Endodermal cell (in vitro differentiated cells): ENCODE measurements around the gene RBM3. TPM values are rescaled to one million over a fixed set of nuclear protein-coding genes. Genes with fewer than 3 reads are reported as not detected.

ENCODE experiments used
- DNase-seq: peaks from one replicate; pipeline ENCODE4 v3.0.0-alpha.2; 2017
- H3K27ac ChIP-seq: 2 replicates; pipeline ENCODE4 v1.5.1; 2013; ENCODE audit warnings: mild to moderate bottlenecking, low read depth, low read length, moderate library complexity
- H3K27me3 ChIP-seq: 2 replicates; pipeline ENCODE4 v1.6.1; 2013; ENCODE audit warnings: mild to moderate bottlenecking, low read length, moderate library complexity; ENCODE audit not compliant: insufficient read depth, control insufficient read depth, poor library complexity, severe bottlenecking
- H3K36me3 ChIP-seq: 2 replicates; pipeline ENCODE4 v1.7.0; 2013; ENCODE audit warnings: mild to moderate bottlenecking, low read length, moderate library complexity; ENCODE audit not compliant: control insufficient read depth, insufficient read depth
- H3K4me1 ChIP-seq: one replicate; pipeline ENCODE4 v1.7.0; 2013; ENCODE audit warnings: low read length; ENCODE audit not compliant: control insufficient read depth, insufficient read depth
- H3K4me3 ChIP-seq: 2 replicates; pipeline ENCODE4 v1.5.1; 2013; ENCODE audit warnings: mild to moderate bottlenecking, low read length, moderate library complexity
- H3K9ac ChIP-seq: 2 replicates; pipeline ENCODE4 v1.6.1; 2013; ENCODE audit warnings: mild to moderate bottlenecking, low read length, moderate library complexity; ENCODE audit not compliant: poor library complexity, severe bottlenecking; ENCODE audit errors: extremely low read depth
- H3K9me3 ChIP-seq: 2 replicates; pipeline ENCODE4 v1.6.1; 2013; ENCODE audit warnings: mild to moderate bottlenecking, low read length, moderate library complexity; ENCODE audit not compliant: control insufficient read depth
- H3K27ac Mint-ChIP-seq: 2 replicates; pipeline ENCODE4 v1.8.0; 2020; ENCODE audit warnings: mixed read lengths
- H3K27me3 Mint-ChIP-seq: 2 replicates; pipeline ENCODE4 v1.8.0; 2021; ENCODE audit warnings: mild to moderate bottlenecking, mixed read lengths; ENCODE audit not compliant: insufficient read depth
- H3K36me3 Mint-ChIP-seq: 2 replicates; pipeline ENCODE4 v1.8.0; 2020; ENCODE audit warnings: low read depth, mixed read lengths
- H3K4me1 Mint-ChIP-seq: 2 replicates; pipeline ENCODE4 v1.8.0; 2020; ENCODE audit warnings: mixed read lengths
- H3K4me3 Mint-ChIP-seq: 2 replicates; pipeline ENCODE4 v1.8.0; 2020; ENCODE audit warnings: mild to moderate bottlenecking, moderate library complexity, mixed read lengths
- H3K9me3 Mint-ChIP-seq: 2 replicates; pipeline ENCODE4 v1.8.0; 2020; ENCODE audit warnings: mild to moderate bottlenecking, mixed read lengths
- WGBS, 2 experiments: methylation state at CpG; one replicate each; pipeline versions ENCODE4 v1.1.5 to v1.1.7; 2013; ENCODE audit warnings: missing lambda C conversion rate in 2 of 2, mixed read lengths in 1 of 2; ENCODE audit not compliant: insufficient coverage in 1 of 2, insufficient read length in 1 of 2; 5-methylcytosine and 5-hydroxymethylcytosine counted together
- total RNA-seq, 2 donors: library from RNA; stranded (reverse); fragmentation: NEBNext Ultra II Directional in 1 of 2; extraction: Animal tissue kit (Norgen Biotek cat#: 25700) in 1 of 2; gene quantifications; 2 replicates in 1 of 2; 3 replicates in 1 of 2; pipeline ENCODE4 v1.2.1, GENCODE V29; 2021
- TF ChIP-seq, protein P1 (sequence below): fragments of 200-600 bp; sonication (generic); conservative IDR thresholded peaks from 2 replicates; pipeline ENCODE4 v1.5.0; 2021; ENCODE audit warnings: antibody characterized with exemption, mild to moderate bottlenecking

The RBM3 gene
- total RNA-seq, 2 donors from 2014 or later: 183 to 189 TPM

DNA sequence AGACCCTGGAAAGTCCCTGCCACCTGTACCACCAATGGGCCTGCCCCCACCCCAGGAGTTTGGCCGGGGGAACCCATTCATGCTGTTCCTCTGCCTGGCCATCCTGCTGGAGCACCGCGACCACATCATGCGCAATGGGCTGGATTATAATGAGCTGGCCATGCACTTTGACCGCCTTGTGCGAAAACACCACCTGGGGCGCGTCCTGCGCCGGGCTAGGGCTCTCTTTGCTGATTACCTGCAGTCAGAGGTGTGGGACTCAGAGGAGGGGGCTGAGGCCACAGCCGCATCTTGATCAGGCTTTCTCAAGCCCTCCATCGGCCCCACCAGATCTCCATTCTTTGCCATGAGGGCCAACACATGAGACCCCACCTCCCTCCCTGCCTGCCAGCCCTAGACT is 13.6 kb upstream of the RBM3 start:
- H3K4me3 Mint-ChIP-seq: no peak overlapping the region
- Histone ChIP-seq H3K27me3 (no peaks in the 10 kb centered on the region), H3K9me3 (no peaks in the 10 kb centered on the region), H3K4me1 (no peaks in the 10 kb centered on the region), H3K4me3 (no peak overlapping the region), H3K9ac (no peak overlapping the region), H3K36me3 (no peaks in the 10 kb centered on the region), H3K27ac (no peak overlapping the region)
- H3K4me1 Mint-ChIP-seq: no peaks in the 10 kb centered on the region
- no peaks in the 10 kb centered on the region for H3K27me3 Mint-ChIP-seq
- peaks cover 38% of the 10 kb centered on the region for H3K36me3 Mint-ChIP-seq
- 94 to 100% methylated on average over 1 to 12 of the region's 12 CpGs for WGBS, 2 experiments
- TF ChIP-seq, protein P1, sequence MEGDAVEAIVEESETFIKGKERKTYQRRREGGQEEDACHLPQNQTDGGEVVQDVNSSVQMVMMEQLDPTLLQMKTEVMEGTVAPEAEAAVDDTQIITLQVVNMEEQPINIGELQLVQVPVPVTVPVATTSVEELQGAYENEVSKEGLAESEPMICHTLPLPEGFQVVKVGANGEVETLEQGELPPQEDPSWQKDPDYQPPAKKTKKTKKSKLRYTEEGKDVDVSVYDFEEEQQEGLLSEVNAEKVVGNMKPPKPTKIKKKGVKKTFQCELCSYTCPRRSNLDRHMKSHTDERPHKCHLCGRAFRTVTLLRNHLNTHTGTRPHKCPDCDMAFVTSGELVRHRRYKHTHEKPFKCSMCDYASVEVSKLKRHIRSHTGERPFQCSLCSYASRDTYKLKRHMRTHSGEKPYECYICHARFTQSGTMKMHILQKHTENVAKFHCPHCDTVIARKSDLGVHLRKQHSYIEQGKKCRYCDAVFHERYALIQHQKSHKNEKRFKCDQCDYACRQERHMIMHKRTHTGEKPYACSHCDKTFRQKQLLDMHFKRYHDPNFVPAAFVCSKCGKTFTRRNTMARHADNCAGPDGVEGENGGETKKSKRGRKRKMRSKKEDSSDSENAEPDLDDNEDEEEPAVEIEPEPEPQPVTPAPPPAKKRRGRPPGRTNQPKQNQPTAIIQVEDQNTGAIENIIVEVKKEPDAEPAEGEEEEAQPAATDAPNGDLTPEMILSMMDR: no peak
- no peak overlapping the region for H3K27ac Mint-ChIP-seq
- DNase-seq: no peak
- H3K9me3 Mint-ChIP-seq: peaks cover 72% of the 10 kb centered on the region

DNA sequence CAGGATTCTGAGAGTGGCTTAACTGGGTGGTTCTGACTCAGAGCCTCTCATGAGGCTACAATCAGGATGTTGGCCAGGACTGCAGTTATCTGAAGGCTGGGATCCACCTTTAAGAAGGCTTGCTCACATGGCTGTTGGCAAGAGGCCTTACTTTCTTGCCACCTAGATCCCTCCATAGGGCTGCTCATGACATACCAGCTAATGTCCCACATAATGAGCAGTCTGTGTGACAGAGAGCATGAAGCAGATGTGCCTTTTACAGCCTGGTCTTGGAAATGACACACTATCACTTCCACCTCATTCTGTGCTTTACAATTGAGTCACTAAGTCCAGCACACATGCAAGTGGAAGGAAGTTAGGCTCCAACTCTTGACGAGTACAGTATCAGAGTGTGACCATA is 4.3 kb upstream of the RBM3 start:
- no peak overlapping the region for H3K27ac Mint-ChIP-seq
- no peaks in the 10 kb centered on the region for H3K27me3 Mint-ChIP-seq
- H3K9me3 ChIP-seq: no peaks in the 10 kb centered on the region
- no peak for DNase-seq
- no peak overlapping the region for H3K4me3 Mint-ChIP-seq
- H3K9ac ChIP-seq: no peak overlapping the region
- no peak overlapping the region for H3K4me3 ChIP-seq
- TF ChIP-seq, protein P1: no peak
- WGBS, 2 experiments: no CpG with 5 or more reads among the region's 1 CpG
- no peaks in the 10 kb centered on the region for H3K27me3 ChIP-seq
- H3K27ac ChIP-seq: no peak overlapping the region
- peaks cover 58% of the 10 kb centered on the region for H3K9me3 Mint-ChIP-seq
- peaks cover 1% of the 10 kb centered on the region for H3K36me3 ChIP-seq
- H3K4me1 ChIP-seq: no peaks in the 10 kb centered on the region
- no peaks in the 10 kb centered on the region for H3K4me1 Mint-ChIP-seq
- H3K36me3 Mint-ChIP-seq: peaks cover 4% of the 10 kb centered on the region

GRCh38 chrX:48573690-48574269 is 504 bp upstream of the RBM3 start:
- peaks cover 38% of the 10 kb centered on the region for H3K36me3 Mint-ChIP-seq
- Histone ChIP-seq H3K27me3 (no peaks in the 10 kb centered on the region), H3K4me1 (peaks cover 6% of the 10 kb centered on the region), H3K27ac (peak overlapping the region; percentile 93), H3K36me3 (peaks cover 37% of the 10 kb centered on the region), H3K9ac (peak overlapping the region; percentile 94), H3K4me3 (peak overlapping the region; percentile 90), H3K9me3 (no peaks in the 10 kb centered on the region)
- H3K9me3 Mint-ChIP-seq: peaks cover 72% of the 10 kb centered on the region
- H3K27me3 Mint-ChIP-seq: no peaks in the 10 kb centered on the region
- no peak for DNase-seq
- TF ChIP-seq, protein P1: no peak
- peak overlapping the region; percentile 99 for H3K27ac Mint-ChIP-seq
- peak overlapping the region; percentile 95 for H3K4me3 Mint-ChIP-seq
- H3K4me1 Mint-ChIP-seq: peaks cover 8% of the 10 kb centered on the region
- WGBS, 2 experiments: 42 to 53% methylated on average over 6 to 19 of the region's 19 CpGs
